Activated naive CD8-positive, alpha-beta T cell treated with anti-CD3 and anti-CD28 coated beads for 36 hours (primary cell): ENCODE data around the gene GOSR2. TPM values are rescaled to one million over a fixed set of nuclear protein-coding genes. Genes with fewer than 3 reads are reported as not detected.
A peak's percentile ranks its signal among the peaks of the same experiment; 100 is the strongest.
"Not testable (repeated sequence)": the region's sequence is repeated elsewhere in the genome, so short reads cannot be mapped to it uniquely, and the experiment has no call there.

Experiments
- DNase-seq: peaks from one replicate; pipeline ENCODE4 v3.0.0; 2021
- H3K27ac Mint-ChIP-seq: one replicate; pipeline ENCODE4 v1.8.0; 2022; ENCODE audit warnings: mild to moderate bottlenecking, moderate library complexity, mixed read lengths
- H3K27me3 Mint-ChIP-seq: one replicate; pipeline ENCODE4 v1.8.0; 2022; ENCODE audit warnings: mild to moderate bottlenecking, mixed read lengths
- H3K36me3 Mint-ChIP-seq: one replicate; pipeline ENCODE4 v1.8.0; 2021; ENCODE audit warnings: mild to moderate bottlenecking, mixed read lengths
- H3K4me1 Mint-ChIP-seq: one replicate; pipeline ENCODE4 v1.8.0; 2021; ENCODE audit warnings: mixed read lengths
- H3K4me3 Mint-ChIP-seq: one replicate; pipeline ENCODE4 v1.8.0; 2022; ENCODE audit warnings: mild to moderate bottlenecking, moderate library complexity, mixed read lengths
- H3K9me3 Mint-ChIP-seq: one replicate; pipeline ENCODE4 v1.8.0; 2022; ENCODE audit warnings: mixed read lengths
- total RNA-seq, 2 experiments: library from RNA; stranded (reverse); gene quantifications; one replicate each; pipeline ENCODE4 v1.2.3, GENCODE V29; 2021

Gene GOSR2
- total RNA-seq, 2 experiments from 2014 or later = 46.2 to 49.5 TPM

DNA sequence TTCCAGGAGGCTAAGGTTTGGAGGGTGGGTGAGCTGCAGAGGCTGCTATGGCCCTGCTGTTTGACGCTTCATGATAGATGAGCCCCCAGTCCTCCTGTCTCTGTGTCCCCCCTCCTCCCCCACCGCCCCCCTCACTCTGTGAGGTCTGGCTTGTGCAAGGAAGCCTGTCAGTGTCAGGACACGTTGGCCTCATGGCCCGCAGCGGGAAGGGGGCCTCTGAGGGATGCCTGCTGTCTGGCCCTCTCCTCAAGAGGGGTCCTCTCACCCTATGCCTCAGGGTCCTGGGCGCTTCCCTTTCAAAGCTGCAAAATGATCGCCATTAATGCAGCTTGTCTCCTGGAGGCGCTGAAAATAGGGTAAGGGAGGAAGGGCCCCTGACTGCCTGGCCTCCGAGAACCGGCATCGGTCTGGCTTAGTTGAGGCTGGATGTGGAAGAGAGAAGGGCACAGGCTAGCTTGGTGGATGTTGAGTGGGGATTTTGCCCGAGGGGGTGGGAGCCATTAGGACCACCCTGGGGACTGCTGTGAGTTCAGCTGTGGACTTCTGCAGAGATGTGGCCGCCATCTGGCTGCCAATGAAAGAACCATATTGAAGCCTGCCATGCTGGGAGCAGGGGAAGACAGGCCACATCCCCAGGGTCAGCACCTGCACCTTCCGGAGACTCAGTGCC, 14.8 kb upstream of the GOSR2 start:
- H3K9me3 Mint-ChIP-seq = no peaks in the 10 kb centered on the region
- H3K4me3 Mint-ChIP-seq = no peak overlapping the region
- DNase-seq = no peak
- peaks cover 2% of the 10 kb centered on the region for H3K4me1 Mint-ChIP-seq
- no peaks in the 10 kb centered on the region for H3K27me3 Mint-ChIP-seq
- no peak overlapping the region for H3K27ac Mint-ChIP-seq
- no peaks in the 10 kb centered on the region for H3K36me3 Mint-ChIP-seq

DNA sequence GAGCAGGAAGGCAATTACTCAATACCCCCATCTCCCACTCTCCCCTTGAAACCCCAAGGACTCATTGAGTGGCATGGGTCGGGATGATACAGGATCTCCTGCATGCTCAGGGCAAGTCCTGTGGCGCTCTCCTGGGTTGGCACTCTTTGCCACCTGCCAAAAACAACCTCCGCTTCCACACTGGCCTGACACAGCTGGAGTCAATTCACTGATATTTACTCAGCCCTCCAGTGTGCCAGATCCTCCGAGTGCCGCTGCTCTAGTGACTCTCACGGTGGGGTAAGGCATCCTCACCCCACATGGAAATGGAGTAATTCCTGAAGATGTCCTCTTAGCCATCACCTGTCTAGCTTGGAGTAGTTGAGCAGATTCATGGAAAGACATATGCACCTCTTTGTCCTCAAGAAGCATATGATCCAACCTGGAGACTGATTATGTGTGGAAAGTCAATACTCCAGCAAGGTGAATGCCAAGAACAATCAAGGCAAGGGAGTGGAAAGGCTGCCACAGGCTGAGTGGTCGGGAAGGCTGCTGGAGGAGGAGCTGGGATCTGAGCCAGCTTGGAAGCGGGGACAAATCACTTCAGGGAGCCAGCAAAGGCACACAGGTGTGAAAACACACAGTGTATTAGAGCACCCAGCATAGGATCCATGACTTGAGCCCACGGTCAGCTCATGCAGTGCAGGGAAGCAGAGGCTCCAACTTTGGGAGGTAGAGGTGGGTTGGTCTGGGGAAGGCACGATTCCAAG, 12.6 kb upstream of the GOSR2 start:
- no peak for DNase-seq
- no peak overlapping the region for H3K4me3 Mint-ChIP-seq
- H3K27ac Mint-ChIP-seq = no peak overlapping the region
- no peaks in the 10 kb centered on the region for H3K36me3 Mint-ChIP-seq
- H3K27me3 Mint-ChIP-seq = no peaks in the 10 kb centered on the region
- H3K4me1 Mint-ChIP-seq = peaks cover 2% of the 10 kb centered on the region
- H3K9me3 Mint-ChIP-seq = no peaks in the 10 kb centered on the region

DNA sequence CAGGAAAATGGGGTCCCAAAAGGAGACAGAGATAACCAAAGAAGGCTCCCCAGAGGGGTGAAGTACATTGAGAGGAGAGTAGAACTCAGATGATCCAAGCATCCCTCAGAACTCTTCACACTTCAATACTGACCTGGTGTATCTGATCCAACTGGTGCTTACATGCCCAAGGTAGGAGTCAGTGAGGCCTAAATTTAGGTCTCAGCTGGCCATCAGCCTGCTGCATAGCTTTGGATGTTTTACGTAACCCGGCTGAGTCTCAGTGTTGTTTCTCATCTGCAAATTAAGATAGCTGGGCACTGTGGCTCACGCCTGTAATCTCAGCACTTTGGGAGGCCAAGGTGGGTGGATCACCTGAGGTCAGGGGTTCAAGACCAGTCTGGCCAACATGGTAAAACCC, 11.6 kb upstream of the GOSR2 start:
- H3K27ac Mint-ChIP-seq = no peak overlapping the region
- H3K27me3 Mint-ChIP-seq = no peaks in the 10 kb centered on the region
- no peak for DNase-seq
- peaks cover 4% of the 10 kb centered on the region for H3K36me3 Mint-ChIP-seq
- H3K4me3 Mint-ChIP-seq = no peak overlapping the region
- H3K4me1 Mint-ChIP-seq = no peaks in the 10 kb centered on the region
- H3K9me3 Mint-ChIP-seq = no peaks in the 10 kb centered on the region

DNA sequence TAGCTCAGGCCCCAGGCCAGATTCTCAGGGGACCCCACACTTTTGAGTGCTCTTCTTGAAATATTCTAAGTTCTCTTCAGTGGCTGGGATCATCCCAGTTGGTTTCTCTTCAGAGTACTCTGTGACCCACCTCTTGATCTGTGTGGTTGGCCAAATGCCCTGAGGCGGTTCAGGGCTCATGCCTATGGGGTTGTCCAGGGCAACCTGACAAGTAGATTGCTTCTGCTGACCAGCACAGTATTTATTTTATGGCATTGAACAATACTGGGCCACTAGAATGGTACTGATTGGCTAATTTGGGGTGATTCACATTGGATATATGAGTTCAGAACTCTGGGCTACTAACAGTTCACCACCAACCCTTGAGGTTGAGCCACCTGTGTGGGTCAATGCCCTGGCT, 7.4 kb upstream of the GOSR2 start:
- Mint-ChIP-seq H3K36me3 (peaks cover 4% of the 10 kb centered on the region), H3K27ac (no peak overlapping the region)

DNA sequence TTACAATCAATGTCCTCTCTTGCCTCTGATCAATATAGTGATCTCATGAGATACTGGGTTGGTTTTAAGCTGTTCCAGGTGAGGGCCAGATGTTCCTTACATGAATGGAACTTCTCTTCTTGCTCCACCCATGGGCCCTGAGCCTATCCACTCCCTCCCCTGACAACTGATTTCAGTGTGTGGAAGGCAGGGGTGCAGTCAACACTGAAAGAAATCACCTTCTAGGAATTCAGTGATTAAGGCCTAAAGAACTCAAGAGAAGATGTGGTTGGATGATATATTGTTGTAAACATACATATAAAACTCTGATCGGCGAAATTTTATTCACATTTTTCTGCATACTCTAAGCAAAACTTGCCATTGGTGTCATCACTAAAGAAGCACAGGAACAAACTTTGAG, 6.7 kb upstream of the GOSR2 start:
- Mint-ChIP-seq H3K36me3 (peaks cover 4% of the 10 kb centered on the region), H3K4me3 (no peak overlapping the region), H3K27ac (no peak overlapping the region), H3K9me3 (no peaks in the 10 kb centered on the region), H3K27me3 (no peaks in the 10 kb centered on the region), H3K4me1 (no peaks in the 10 kb centered on the region)
- DNase-seq = no peak

More for the DNA sequence above, 7.4 kb upstream of the GOSR2 start:
- Mint-ChIP-seq H3K4me1 (no peaks in the 10 kb centered on the region), H3K9me3 (no peaks in the 10 kb centered on the region), H3K27me3 (no peaks in the 10 kb centered on the region), H3K4me3 (no peak overlapping the region)
- no peak for DNase-seq

DNA sequence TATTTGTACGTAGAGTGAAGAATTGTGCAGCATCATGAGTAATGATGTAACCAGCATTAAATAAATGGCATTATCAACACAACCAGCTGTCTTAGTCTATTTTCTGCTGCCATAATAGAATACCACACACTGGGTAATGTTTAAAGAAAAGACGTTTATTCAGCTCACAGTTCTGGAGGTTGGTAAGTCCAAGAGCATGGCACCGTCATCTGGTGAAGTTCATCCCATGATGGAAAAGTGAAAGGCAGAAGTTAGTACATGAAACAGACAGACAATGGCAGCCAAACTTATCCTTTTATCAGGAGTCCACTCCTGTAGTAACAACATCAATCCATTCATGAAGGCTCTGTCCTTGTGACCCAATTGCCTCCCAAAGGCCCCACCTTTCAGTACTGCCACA, 6.3 kb upstream of the GOSR2 start:
- H3K27ac Mint-ChIP-seq = no peak overlapping the region
- no peaks in the 10 kb centered on the region for H3K9me3 Mint-ChIP-seq
- H3K4me3 Mint-ChIP-seq = no peak overlapping the region
- no peak for DNase-seq
- H3K4me1 Mint-ChIP-seq = no peaks in the 10 kb centered on the region
- no peaks in the 10 kb centered on the region for H3K27me3 Mint-ChIP-seq
- peaks cover 4% of the 10 kb centered on the region for H3K36me3 Mint-ChIP-seq

DNA sequence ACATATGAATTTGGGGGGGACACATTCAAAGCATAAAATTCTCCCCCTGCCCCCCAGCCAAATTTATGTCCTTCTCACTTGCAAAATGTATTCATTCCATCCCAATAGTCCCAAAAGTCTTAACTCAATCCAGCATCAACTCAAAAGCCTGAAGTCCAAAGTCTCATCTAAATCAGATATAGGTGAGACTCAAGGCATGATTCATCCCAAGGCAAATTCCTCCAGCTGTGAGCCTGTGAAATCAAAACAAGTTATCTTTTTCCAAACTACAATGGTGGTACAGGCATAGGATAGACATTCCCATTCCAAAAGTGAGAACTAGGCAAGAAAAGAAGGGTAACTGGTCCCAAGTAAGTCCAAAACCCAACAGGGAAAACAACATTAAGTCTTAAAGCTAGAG, 5.9 kb upstream of the GOSR2 start:
- Mint-ChIP-seq H3K9me3 (no peaks in the 10 kb centered on the region), H3K36me3 (peaks cover 5% of the 10 kb centered on the region), H3K27ac (no peak overlapping the region), H3K27me3 (no peaks in the 10 kb centered on the region), H3K4me1 (peaks cover 2% of the 10 kb centered on the region), H3K4me3 (no peak overlapping the region)
- DNase-seq = no peak

DNA sequence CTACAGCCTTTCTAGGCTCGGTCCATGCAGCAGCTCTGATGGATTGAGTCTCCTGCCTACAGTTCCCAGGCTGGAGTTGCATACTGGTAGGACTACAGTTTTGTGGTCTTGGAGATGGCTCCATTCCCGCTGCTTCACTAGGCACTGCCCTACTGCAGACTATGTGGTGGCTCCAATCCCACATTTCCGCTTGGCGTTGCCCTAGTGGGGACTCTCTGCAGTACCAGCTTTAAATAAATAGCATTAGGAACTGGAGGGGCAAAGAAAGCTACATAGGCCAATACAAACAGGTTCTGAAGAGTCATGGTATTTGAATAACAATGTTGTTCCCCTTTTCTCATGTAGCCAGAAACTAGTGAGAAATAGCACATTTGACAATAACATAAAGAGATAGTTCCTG, 5.4 kb upstream of the GOSR2 start:
- H3K27me3 Mint-ChIP-seq = no peaks in the 10 kb centered on the region
- H3K27ac Mint-ChIP-seq = no peak overlapping the region

DNA sequence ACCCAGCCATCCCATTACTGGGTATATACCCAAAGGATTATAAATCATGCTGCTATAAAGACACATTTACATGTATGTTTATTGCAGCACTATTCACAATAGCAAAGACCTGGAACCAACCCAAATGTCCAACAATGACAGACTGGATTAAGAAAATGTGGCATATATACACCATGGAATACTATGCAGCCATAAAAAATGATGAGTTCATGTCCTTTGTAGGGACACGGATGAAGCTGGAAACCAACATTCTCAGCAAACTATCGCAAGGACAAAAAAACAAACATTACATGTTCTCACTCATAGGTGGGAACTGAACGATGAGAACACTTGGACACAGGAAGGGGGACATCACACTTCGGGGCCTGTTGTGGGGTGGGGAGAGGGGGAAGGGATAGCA, 998 bp upstream of the GOSR2 start:
- not testable (repeated sequence) for DNase-seq, H3K27me3 Mint-ChIP-seq, H3K9me3 Mint-ChIP-seq, H3K36me3 Mint-ChIP-seq, H3K27ac Mint-ChIP-seq
- H3K4me1 Mint-ChIP-seq = peaks cover 32% of the 10 kb centered on the region
- H3K4me3 Mint-ChIP-seq = peak overlapping the region; percentile 86

More for the DNA sequence above, 5.4 kb upstream of the GOSR2 start:
- no peak for DNase-seq
- Mint-ChIP-seq H3K4me3 (no peak overlapping the region), H3K4me1 (peaks cover 3% of the 10 kb centered on the region), H3K9me3 (no peaks in the 10 kb centered on the region), H3K36me3 (peaks cover 6% of the 10 kb centered on the region)

DNA sequence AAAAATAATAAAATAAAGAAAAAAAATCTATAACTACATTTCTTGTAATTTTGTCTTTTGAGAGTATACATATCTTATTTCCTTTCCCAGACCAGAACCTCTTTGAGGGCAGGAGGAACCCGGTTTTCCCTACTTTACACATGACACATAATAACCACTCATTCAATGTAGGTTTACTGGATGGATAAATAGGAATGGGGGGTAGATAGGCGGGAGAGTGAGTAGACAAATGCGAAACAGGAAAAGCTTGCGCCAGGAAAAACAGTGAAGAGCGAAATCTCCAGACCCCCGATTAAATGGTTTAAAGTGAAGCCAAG, 515 bp upstream of the GOSR2 start:
- no peak for DNase-seq
- H3K9me3 Mint-ChIP-seq = no peaks in the 10 kb centered on the region

DNA sequence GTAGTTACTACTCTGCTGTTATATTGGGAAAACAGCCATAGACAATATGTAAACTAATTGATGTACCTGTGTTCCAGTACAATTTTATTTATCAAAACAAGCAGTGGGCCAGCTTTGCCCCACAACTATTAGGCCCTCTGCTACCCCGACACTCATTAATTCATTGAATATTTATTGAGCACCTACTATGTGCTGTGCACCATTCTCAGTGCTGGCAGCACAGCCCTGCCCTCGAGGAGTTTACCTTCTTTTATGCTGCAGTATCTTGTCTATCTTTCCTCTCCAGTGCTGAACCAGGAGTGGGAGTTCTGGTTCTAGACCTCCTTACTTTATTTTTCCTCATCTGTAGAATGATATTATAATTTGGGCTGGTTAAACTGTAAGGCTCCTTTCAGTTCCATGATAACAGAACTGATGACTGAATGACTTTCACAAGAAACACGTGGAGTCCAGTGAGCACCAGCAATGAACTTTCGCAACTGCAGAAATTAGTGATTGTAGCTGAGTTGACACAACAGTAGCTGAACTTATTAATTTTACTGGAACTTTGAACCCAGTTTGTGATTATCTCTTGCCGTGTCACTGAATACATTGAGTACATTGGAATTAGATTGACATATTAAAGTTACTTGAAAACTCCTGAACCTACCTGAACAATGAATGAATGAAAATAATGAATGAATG, 2.4 kb downstream of the GOSR2 start:
- H3K4me3 Mint-ChIP-seq = peak overlapping the region; percentile 30
- no peak overlapping the region for H3K27ac Mint-ChIP-seq
- H3K9me3 Mint-ChIP-seq = no peaks in the 10 kb centered on the region
- H3K27me3 Mint-ChIP-seq = no peaks in the 10 kb centered on the region
- peaks cover 49% of the 10 kb centered on the region for H3K4me1 Mint-ChIP-seq
- DNase-seq = no peak
- peaks cover 10% of the 10 kb centered on the region for H3K36me3 Mint-ChIP-seq

More for the DNA sequence above, 515 bp upstream of the GOSR2 start:
- Mint-ChIP-seq H3K36me3 (peaks cover 8% of the 10 kb centered on the region), H3K4me1 (peaks cover 36% of the 10 kb centered on the region), H3K27ac (peak overlapping the region; percentile 100), H3K27me3 (no peaks in the 10 kb centered on the region), H3K4me3 (peak overlapping the region; percentile 86)

DNA sequence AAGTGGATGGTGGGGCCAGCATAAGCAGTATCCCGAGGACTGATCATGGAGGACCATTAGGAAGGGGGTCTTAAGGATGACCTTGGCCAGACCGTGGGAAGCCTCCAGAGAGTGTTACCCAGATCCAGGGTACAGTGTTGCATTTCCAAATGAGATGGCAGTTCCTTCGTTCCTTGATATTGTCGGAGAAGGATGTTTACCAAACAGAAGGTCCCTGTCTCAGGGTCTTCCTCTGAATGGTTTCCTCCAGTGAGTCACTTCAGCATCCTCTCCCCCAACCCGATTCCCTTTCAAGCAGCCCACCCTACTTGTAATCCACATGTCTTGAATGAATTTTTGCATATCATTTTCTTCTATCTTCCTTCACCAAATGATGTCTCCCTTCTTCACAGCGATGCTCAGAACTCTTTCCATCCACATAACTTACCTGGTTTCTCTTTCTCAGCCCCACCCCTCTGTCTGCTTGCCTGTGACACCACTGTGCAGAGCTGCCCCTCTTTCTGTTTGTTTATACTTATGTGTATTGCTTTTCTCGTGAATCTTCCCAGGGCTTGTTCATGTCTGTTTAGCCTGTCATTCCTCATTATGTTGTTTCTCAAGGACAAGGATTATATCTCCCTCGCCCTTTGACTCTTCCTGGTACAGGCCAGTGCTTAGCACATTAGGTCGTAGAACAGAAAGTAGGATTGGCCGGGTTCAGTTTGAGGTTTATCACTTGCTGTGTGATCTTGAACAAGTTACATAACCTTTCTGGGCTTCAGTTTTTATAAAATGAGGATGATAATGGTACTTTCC, 5.7 kb downstream of the GOSR2 start:
- Mint-ChIP-seq H3K27ac (no peak overlapping the region), H3K36me3 (peaks cover 17% of the 10 kb centered on the region), H3K9me3 (no peaks in the 10 kb centered on the region), H3K4me3 (no peak overlapping the region), H3K27me3 (no peaks in the 10 kb centered on the region), H3K4me1 (peaks cover 46% of the 10 kb centered on the region)
- DNase-seq = no peak

DNA sequence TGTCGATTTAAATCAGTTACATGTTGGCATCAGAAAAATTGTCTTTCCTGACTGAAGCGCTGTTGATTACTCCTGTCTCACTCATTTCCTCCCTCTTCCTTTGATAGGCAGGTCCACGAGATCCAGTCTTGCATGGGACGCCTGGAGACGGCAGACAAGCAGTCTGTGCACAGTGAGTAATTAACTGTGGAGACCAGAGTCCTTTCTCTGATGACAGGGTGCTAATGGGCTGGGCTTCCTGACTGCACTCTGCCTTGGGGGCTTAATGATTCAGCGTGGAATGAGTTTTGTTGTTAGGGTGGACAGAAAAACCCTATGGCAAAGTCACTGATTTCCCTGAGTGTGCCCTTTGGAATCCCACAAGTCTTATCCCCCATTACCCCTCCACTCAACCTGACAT, 6.5 kb downstream of the GOSR2 start:
- peaks cover 19% of the 10 kb centered on the region for H3K36me3 Mint-ChIP-seq
- H3K9me3 Mint-ChIP-seq = no peaks in the 10 kb centered on the region
- H3K27ac Mint-ChIP-seq = peak overlapping the region; percentile 51
- H3K4me1 Mint-ChIP-seq = peaks cover 40% of the 10 kb centered on the region
- H3K27me3 Mint-ChIP-seq = no peaks in the 10 kb centered on the region
- DNase-seq = no peak
- no peak overlapping the region for H3K4me3 Mint-ChIP-seq

DNA sequence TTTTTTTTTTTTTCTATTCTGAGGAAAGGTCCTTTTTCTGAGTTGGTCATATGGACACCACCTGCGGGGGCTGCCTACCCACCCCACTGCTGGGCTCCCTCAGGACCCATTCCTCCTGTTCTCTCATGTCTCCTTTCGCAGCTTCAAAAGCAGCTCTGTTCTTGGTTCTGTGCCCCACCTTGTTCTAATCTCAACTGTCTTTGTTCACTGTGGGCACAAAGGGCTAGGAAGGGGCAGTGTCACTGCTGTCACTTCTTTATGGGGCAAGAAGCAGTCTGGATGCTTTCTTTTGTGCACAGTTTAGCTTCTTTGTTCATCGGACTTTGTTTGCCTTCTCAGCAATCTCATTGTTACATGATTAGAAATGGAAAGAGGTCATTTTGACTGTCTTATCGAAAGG, 7.1 kb downstream of the GOSR2 start:
- no peaks in the 10 kb centered on the region for H3K9me3 Mint-ChIP-seq
- H3K4me3 Mint-ChIP-seq = no peak overlapping the region
- no peak for DNase-seq
- H3K27me3 Mint-ChIP-seq = no peaks in the 10 kb centered on the region
- H3K36me3 Mint-ChIP-seq = peaks cover 19% of the 10 kb centered on the region
- H3K4me1 Mint-ChIP-seq = peaks cover 34% of the 10 kb centered on the region
- no peak overlapping the region for H3K27ac Mint-ChIP-seq

DNA sequence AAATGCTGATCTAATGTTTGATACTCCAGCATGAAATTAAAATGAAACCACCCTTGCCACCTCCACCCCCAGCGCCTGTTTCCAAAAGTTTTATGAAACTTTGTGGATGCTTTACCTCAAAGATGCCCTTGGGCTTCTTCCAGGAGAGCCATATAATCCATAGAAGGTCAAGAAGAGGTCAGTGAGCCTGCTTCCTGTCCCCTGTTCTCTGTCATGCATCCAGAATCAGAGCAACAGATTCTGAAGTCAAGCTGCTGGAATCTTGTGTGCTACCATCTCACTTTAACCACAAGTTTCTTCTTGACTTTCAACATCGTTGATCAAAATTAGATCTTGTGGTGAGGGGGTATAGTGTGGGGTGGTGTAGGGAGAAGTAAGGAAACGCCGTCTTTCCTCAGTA, 8.6 kb downstream of the GOSR2 start:
- no peaks in the 10 kb centered on the region for H3K27me3 Mint-ChIP-seq
- peaks cover 24% of the 10 kb centered on the region for H3K4me1 Mint-ChIP-seq
- H3K4me3 Mint-ChIP-seq = no peak overlapping the region
- no peaks in the 10 kb centered on the region for H3K9me3 Mint-ChIP-seq
- H3K27ac Mint-ChIP-seq = no peak overlapping the region
- peaks cover 15% of the 10 kb centered on the region for H3K36me3 Mint-ChIP-seq
- DNase-seq = no peak
